PFSK-1 (cell line): Measurements from ENCODE around the gene SLC2A10.

ENCODE experiments used
- FOXP2 ChIP-seq: optimal IDR thresholded peaks from 2 replicates; pipeline ENCODE3; 2011; ENCODE audit warnings: borderline replicate concordance, control low read depth, inconsistent platforms; ENCODE audit not compliant: insufficient read depth; ENCODE audit errors: extremely low read length, extremely low read depth
- POLR2AphosphoS5 ChIP-seq: IDR thresholded peaks from 2 replicates; pipeline ENCODE4 v1.6.1; 2012; ENCODE audit warnings: low read depth, mild to moderate bottlenecking, control low read depth, low read length, moderate library complexity
- SIN3A ChIP-seq: IDR thresholded peaks from 2 replicates; pipeline ENCODE4 v1.6.1; 2012; ENCODE audit warnings: mild to moderate bottlenecking, low read length, moderate library complexity, borderline replicate concordance; ENCODE audit not compliant: insufficient read depth
- TAF1 ChIP-seq: IDR thresholded peaks from 2 replicates; pipeline ENCODE4 v1.6.1; 2012; ENCODE audit warnings: low read length, control low read depth, borderline replicate concordance; ENCODE audit not compliant: insufficient read depth
- TF ChIP-seq, protein P1 (sequence below), 2 experiments: IDR thresholded peaks; 2 replicates each; pipeline versions ENCODE4 v1.6.1 to v1.8.0; 2011 to 2012; ENCODE audit warnings: low read depth in 2 of 2, low read length in 2 of 2, control low read depth in 1 of 2, inconsistent platforms in 1 of 2, mild to moderate bottlenecking in 1 of 2, moderate library complexity in 1 of 2; ENCODE audit not compliant: insufficient read depth in 1 of 2

GRCh38 chr20:46690219-46691106 is 19.0 kb upstream of the SLC2A10 start:
- TF ChIP-seq POLR2AphosphoS5 = no peak
- TF ChIP-seq TAF1 = no peak
- TF ChIP-seq, protein P1, sequence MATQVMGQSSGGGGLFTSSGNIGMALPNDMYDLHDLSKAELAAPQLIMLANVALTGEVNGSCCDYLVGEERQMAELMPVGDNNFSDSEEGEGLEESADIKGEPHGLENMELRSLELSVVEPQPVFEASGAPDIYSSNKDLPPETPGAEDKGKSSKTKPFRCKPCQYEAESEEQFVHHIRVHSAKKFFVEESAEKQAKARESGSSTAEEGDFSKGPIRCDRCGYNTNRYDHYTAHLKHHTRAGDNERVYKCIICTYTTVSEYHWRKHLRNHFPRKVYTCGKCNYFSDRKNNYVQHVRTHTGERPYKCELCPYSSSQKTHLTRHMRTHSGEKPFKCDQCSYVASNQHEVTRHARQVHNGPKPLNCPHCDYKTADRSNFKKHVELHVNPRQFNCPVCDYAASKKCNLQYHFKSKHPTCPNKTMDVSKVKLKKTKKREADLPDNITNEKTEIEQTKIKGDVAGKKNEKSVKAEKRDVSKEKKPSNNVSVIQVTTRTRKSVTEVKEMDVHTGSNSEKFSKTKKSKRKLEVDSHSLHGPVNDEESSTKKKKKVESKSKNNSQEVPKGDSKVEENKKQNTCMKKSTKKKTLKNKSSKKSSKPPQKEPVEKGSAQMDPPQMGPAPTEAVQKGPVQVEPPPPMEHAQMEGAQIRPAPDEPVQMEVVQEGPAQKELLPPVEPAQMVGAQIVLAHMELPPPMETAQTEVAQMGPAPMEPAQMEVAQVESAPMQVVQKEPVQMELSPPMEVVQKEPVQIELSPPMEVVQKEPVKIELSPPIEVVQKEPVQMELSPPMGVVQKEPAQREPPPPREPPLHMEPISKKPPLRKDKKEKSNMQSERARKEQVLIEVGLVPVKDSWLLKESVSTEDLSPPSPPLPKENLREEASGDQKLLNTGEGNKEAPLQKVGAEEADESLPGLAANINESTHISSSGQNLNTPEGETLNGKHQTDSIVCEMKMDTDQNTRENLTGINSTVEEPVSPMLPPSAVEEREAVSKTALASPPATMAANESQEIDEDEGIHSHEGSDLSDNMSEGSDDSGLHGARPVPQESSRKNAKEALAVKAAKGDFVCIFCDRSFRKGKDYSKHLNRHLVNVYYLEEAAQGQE (IDR thresholded peaks at IDR 0.05; ENCODE audit: insufficient read depth in 1 of 2, low read depth in 2 of 2, low read length in 2 of 2) = no peak
- TF ChIP-seq SIN3A = no peak
- no peak for TF ChIP-seq FOXP2
